ENCODE data around the gene EFCAB11. TPM values are rescaled to one million over a fixed set of nuclear protein-coding genes. Genes with fewer than 3 reads are reported as not detected.
A peak's percentile ranks its signal among the peaks of the same experiment; 100 is the strongest.

The EFCAB11 gene
- total and polyA plus RNA-seq, 2 donors: 6.5 to 14.2 TPM

GRCh38 chr14:89973234-89973823, 18.8 kb upstream of the EFCAB11 start:
- H3K36me3 ChIP-seq (ENCODE audit: insufficient read depth): peaks cover 4% of the 10 kb centered on the region
- WGBS: 60% methylated on average over 7 of the region's 7 CpGs

GRCh38 chr14:89965839-89966238, 11.3 kb upstream of the EFCAB11 start:
- Histone ChIP-seq H3K4me3 (ENCODE audit: low read depth, low read length) (no peak overlapping the region), H3K27ac (ENCODE audit: low read depth) (no peak overlapping the region), H3K4me1 (ENCODE audit: insufficient read depth) (no peaks in the 10 kb centered on the region), H3K36me3 (ENCODE audit: insufficient read depth) (no peaks in the 10 kb centered on the region)
- 96% methylated on average over 1 of the region's 1 CpG for WGBS
- no peak for DNase-seq (ENCODE audit: extremely low spot score)

More at GRCh38 chr14:89973234-89973823, 18.8 kb upstream of the EFCAB11 start:
- no peak overlapping the region for H3K27ac ChIP-seq (ENCODE audit: low read depth)
- peak; percentile 32 for DNase-seq (ENCODE audit: extremely low spot score)
- no peak overlapping the region for H3K4me3 ChIP-seq (ENCODE audit: low read depth, low read length)
- H3K4me1 ChIP-seq (ENCODE audit: insufficient read depth): no peaks in the 10 kb centered on the region

- Histone ChIP-seq H3K4me1 (ENCODE audit: insufficient read depth) (no peaks in the 10 kb centered on the region), H3K36me3 (ENCODE audit: insufficient read depth) (no peaks in the 10 kb centered on the region), H3K27ac (ENCODE audit: low read depth) (no peak overlapping the region), H3K4me3 (ENCODE audit: low read depth, low read length) (no peak overlapping the region)
- 94% methylated on average over 10 of the region's 10 CpGs for WGBS
- no peak for DNase-seq (ENCODE audit: extremely low spot score)
Measured at GRCh38 chr14:89963288-89963978, 8.9 kb upstream of the EFCAB11 start.

- Histone ChIP-seq H3K36me3 (ENCODE audit: insufficient read depth) (no peaks in the 10 kb centered on the region), H3K27ac (ENCODE audit: low read depth) (no peak overlapping the region), H3K4me3 (ENCODE audit: low read depth, low read length) (no peak overlapping the region), H3K4me1 (ENCODE audit: insufficient read depth) (no peaks in the 10 kb centered on the region)
- 83% methylated on average over 3 of the region's 3 CpGs for WGBS
- no peak for DNase-seq (ENCODE audit: extremely low spot score)
Measured at GRCh38 chr14:89960914-89961313, 6.4 kb upstream of the EFCAB11 start.

- no peak overlapping the region for H3K4me3 ChIP-seq (ENCODE audit: low read depth, low read length)
- H3K4me1 ChIP-seq (ENCODE audit: insufficient read depth): no peaks in the 10 kb centered on the region
- no peaks in the 10 kb centered on the region for H3K36me3 ChIP-seq (ENCODE audit: insufficient read depth)
- no peak for DNase-seq (ENCODE audit: extremely low spot score)
- WGBS: 92% methylated on average over 3 of the region's 3 CpGs
- no peak overlapping the region for H3K27ac ChIP-seq (ENCODE audit: low read depth)
Measured at GRCh38 chr14:89959853-89960445, 5.4 kb upstream of the EFCAB11 start.

GRCh38 chr14:89958966-89959365, 4.4 kb upstream of the EFCAB11 start:
- no peak for DNase-seq (ENCODE audit: extremely low spot score)
- H3K4me1 ChIP-seq (ENCODE audit: insufficient read depth): no peaks in the 10 kb centered on the region
- H3K36me3 ChIP-seq (ENCODE audit: insufficient read depth): no peaks in the 10 kb centered on the region
- WGBS: 78% methylated on average over 1 of the region's 1 CpG
- no peak overlapping the region for H3K4me3 ChIP-seq (ENCODE audit: low read depth, low read length)
- H3K27ac ChIP-seq (ENCODE audit: low read depth): no peak overlapping the region

- WGBS: 96% methylated on average over 8 of the region's 8 CpGs
- DNase-seq (ENCODE audit: extremely low spot score): no peak
- no peaks in the 10 kb centered on the region for H3K4me1 ChIP-seq (ENCODE audit: insufficient read depth)
- H3K27ac ChIP-seq (ENCODE audit: low read depth): no peak overlapping the region
- H3K4me3 ChIP-seq (ENCODE audit: low read depth, low read length): no peak overlapping the region
- H3K36me3 ChIP-seq (ENCODE audit: insufficient read depth): no peaks in the 10 kb centered on the region
Measured at GRCh38 chr14:89957791-89958190, 3.3 kb upstream of the EFCAB11 start.

- WGBS: 65% methylated on average over 1 of the region's 1 CpG
- H3K4me1 ChIP-seq (ENCODE audit: insufficient read depth): no peaks in the 10 kb centered on the region
- no peaks in the 10 kb centered on the region for H3K36me3 ChIP-seq (ENCODE audit: insufficient read depth)
- no peak for DNase-seq (ENCODE audit: extremely low spot score)
- H3K4me3 ChIP-seq (ENCODE audit: low read depth, low read length): no peak overlapping the region
- H3K27ac ChIP-seq (ENCODE audit: low read depth): no peak overlapping the region
Measured at GRCh38 chr14:89957376-89957775, 2.8 kb upstream of the EFCAB11 start.

GRCh38 chr14:89956661-89957009, 2.1 kb upstream of the EFCAB11 start:
- peak overlapping the region; percentile 95 for H3K27ac ChIP-seq (ENCODE audit: low read depth)
- no peak for DNase-seq (ENCODE audit: extremely low spot score)
- no peaks in the 10 kb centered on the region for H3K4me1 ChIP-seq (ENCODE audit: insufficient read depth)
- peak overlapping the region; percentile 79 for H3K4me3 ChIP-seq (ENCODE audit: low read depth, low read length)
- H3K36me3 ChIP-seq (ENCODE audit: insufficient read depth): no peaks in the 10 kb centered on the region
- 28% methylated on average over 15 of the region's 15 CpGs for WGBS

- WGBS: under 1% methylated on average over 84 of the region's 84 CpGs
- DNase-seq (ENCODE audit: extremely low spot score): peak; percentile 89
- Histone ChIP-seq H3K4me3 (ENCODE audit: low read depth, low read length) (peak within 1 kb of the TSS; percentile 79), H3K36me3 (ENCODE audit: insufficient read depth) (no peaks in the 10 kb centered on the region), H3K4me1 (ENCODE audit: insufficient read depth) (no peaks in the 10 kb centered on the region), H3K27ac (ENCODE audit: low read depth) (peak within 1 kb of the TSS; percentile 95)
Measured at GRCh38 chr14:89955745-89956660, 1.5 kb upstream of the EFCAB11 start, which contains the start of gene TDP1. TSS of gene TDP1 (plus strand) at chr14:89955927. CDS start at chr14:89963115, 7,188 bp downstream.

GRCh38 chr14:89955022-89955744, 653 bp upstream of the EFCAB11 start:
- Histone ChIP-seq H3K4me3 (ENCODE audit: low read depth, low read length) (peak overlapping the region; percentile 79), H3K36me3 (ENCODE audit: insufficient read depth) (no peaks in the 10 kb centered on the region), H3K4me1 (ENCODE audit: insufficient read depth) (no peaks in the 10 kb centered on the region), H3K27ac (ENCODE audit: low read depth) (no peak overlapping the region)
- no peak for DNase-seq (ENCODE audit: extremely low spot score)
- 2% methylated on average over 20 of the region's 20 CpGs for WGBS

GRCh38 chr14:89953602-89954001, 928 bp downstream of the EFCAB11 start:
- Histone ChIP-seq H3K4me1 (ENCODE audit: insufficient read depth) (no peaks in the 10 kb centered on the region), H3K4me3 (ENCODE audit: low read depth, low read length) (no peak overlapping the region), H3K27ac (ENCODE audit: low read depth) (no peak overlapping the region), H3K36me3 (ENCODE audit: insufficient read depth) (no peaks in the 10 kb centered on the region)
- WGBS: 44% methylated on average over 1 of the region's 1 CpG
- DNase-seq (ENCODE audit: extremely low spot score): no peak

- DNase-seq (ENCODE audit: extremely low spot score): no peak
- Histone ChIP-seq H3K4me3 (ENCODE audit: low read depth, low read length) (no peak overlapping the region), H3K4me1 (ENCODE audit: insufficient read depth) (no peaks in the 10 kb centered on the region), H3K36me3 (ENCODE audit: insufficient read depth) (no peaks in the 10 kb centered on the region), H3K27ac (ENCODE audit: low read depth) (no peak overlapping the region)
- 87% methylated on average over 2 of the region's 2 CpGs for whole genome bisulfite sequencing
Measured at GRCh38 chr14:89952576-89952975, 2.0 kb downstream of the EFCAB11 start.
